HFF-Myc (cell line): ENCODE measurements around the gene MVD.

Source experiments
- DNase-seq: peaks from one replicate; pipeline ENCODE4 v3.0.0-alpha.2; 2011; ENCODE audit warnings: low read depth; ENCODE audit errors: extremely low read depth
- H3K4me3 ChIP-seq: replicated peaks from 2 replicates; pipeline ENCODE4 v1.5.1; 2011; ENCODE audit warnings: low read depth, mild to moderate bottlenecking, control low read depth, low read length
- TF ChIP-seq, protein P1 (sequence below): IDR thresholded peaks from 2 replicates; pipeline ENCODE4 v1.5.1; 2012; ENCODE audit warnings: mild to moderate bottlenecking, low read depth, low read length, control low read depth; ENCODE audit errors: missing control alignments

MVD gene

GRCh38 chr16:88705801-88706228 is 42.9 kb upstream of the MVD start:
- H3K4me3 ChIP-seq = peak overlapping the region; percentile 98
- TF ChIP-seq, protein P1, sequence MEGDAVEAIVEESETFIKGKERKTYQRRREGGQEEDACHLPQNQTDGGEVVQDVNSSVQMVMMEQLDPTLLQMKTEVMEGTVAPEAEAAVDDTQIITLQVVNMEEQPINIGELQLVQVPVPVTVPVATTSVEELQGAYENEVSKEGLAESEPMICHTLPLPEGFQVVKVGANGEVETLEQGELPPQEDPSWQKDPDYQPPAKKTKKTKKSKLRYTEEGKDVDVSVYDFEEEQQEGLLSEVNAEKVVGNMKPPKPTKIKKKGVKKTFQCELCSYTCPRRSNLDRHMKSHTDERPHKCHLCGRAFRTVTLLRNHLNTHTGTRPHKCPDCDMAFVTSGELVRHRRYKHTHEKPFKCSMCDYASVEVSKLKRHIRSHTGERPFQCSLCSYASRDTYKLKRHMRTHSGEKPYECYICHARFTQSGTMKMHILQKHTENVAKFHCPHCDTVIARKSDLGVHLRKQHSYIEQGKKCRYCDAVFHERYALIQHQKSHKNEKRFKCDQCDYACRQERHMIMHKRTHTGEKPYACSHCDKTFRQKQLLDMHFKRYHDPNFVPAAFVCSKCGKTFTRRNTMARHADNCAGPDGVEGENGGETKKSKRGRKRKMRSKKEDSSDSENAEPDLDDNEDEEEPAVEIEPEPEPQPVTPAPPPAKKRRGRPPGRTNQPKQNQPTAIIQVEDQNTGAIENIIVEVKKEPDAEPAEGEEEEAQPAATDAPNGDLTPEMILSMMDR = no peak
- no peak for DNase-seq

DNA sequence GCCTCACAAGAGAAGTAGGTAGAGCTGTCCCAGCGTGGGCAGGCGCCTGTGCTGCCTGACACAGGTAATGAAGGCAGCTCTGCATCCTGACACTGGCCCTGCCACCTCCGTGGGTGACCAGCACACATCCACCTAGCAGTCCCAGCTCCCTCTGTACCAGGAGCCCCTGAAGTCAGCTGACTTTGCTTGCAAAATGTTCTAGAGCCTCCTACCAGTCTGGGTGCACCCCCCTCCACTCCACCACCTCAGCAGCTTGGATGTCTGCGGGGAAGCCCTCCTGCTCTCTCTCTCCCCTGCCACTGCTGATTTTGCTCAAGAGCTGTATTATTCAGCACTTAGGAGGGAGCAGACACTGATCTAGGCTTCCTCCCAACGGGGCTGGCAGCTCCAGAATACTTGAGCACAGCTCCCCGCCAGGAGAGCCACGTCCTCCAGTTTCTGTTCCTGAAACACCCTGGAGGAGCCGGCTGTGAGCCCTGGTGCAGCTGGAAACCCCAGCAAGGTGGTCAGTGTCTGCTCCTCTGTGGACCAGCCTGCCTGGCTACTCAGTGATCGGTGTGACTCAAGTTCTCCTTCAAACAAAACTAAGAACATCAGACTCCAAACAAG is 42.3 kb upstream of the MVD start:
- DNase-seq = no peak
- TF ChIP-seq, protein P1 = no peak
- peak overlapping the region; percentile 98 for H3K4me3 ChIP-seq

GRCh38 chr16:88703486-88704309 is 40.8 kb upstream of the MVD start:
- DNase-seq = no peak
- no peak overlapping the region for H3K4me3 ChIP-seq
- TF ChIP-seq, protein P1 = no peak

GRCh38 chr16:88702371-88703210 is 39.7 kb upstream of the MVD start:
- TF ChIP-seq, protein P1 = no peak
- no peak overlapping the region for H3K4me3 ChIP-seq
- no peak for DNase-seq

DNA sequence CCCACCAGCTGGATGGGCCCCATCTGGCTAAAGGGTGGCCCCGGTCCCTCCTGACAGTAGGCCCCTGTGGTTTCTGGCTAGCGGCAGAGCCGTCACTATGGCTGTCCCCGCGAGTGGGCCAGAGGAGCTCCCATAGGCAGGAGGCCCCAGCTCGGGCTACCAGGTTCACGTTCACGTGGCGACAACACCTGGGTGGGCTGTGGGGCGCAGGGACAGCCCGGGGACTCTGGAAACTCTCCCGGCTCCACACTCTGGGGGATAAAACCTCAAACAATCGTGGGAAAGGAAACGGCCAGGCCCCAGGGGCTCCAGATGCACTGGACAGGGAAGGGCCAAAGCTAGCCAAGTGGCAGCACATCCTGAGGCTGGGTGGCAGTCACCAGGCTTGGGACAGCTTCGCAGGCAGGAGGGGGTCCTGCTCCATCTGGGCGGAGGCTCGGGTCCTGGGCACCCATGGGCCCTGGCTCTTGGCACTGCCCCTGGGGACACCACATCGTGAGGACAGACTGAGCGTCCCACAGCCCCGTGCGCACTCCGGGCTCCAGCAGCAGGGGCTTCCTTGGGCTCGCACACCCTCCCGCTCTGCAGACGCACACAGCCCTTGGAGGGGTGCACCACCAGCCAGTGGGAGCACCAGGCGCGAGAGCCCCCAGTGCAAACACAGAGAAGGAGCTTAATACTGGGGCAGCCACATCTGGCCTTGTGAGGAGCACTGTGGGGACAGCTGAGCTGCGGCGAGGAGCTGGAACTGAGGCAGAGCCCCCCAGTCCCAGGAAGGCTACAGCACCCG is 38.9 kb upstream of the MVD start:
- H3K4me3 ChIP-seq = no peak overlapping the region
- DNase-seq = no peak
- TF ChIP-seq, protein P1 = no peak
